GM21526 (cell line): ENCODE data around the gene BBS1.
A peak's percentile ranks its signal among the peaks of the same experiment; 100 is the strongest.
"Not testable (repeated sequence)": the region's sequence is repeated elsewhere in the genome, so short reads cannot be mapped to it uniquely, and the experiment has no call there.

Experiments used
- ATAC-seq: cut with Tn5 transposase; IDR thresholded peaks from one replicate; pipeline ENCODE4 v1.9.1; 2021; ENCODE audit warnings: moderate library complexity; ENCODE audit not compliant: unreplicated experiment, low FRiP score

Gene BBS1

GRCh38 chr11:66510990-66511339 lies 530 bp downstream of the BBS1 start:
- no peak for ATAC-seq

- no peak for ATAC-seq
Measured at GRCh38 chr11:66523611-66524010, 13.2 kb downstream of the BBS1 start.

DNA sequence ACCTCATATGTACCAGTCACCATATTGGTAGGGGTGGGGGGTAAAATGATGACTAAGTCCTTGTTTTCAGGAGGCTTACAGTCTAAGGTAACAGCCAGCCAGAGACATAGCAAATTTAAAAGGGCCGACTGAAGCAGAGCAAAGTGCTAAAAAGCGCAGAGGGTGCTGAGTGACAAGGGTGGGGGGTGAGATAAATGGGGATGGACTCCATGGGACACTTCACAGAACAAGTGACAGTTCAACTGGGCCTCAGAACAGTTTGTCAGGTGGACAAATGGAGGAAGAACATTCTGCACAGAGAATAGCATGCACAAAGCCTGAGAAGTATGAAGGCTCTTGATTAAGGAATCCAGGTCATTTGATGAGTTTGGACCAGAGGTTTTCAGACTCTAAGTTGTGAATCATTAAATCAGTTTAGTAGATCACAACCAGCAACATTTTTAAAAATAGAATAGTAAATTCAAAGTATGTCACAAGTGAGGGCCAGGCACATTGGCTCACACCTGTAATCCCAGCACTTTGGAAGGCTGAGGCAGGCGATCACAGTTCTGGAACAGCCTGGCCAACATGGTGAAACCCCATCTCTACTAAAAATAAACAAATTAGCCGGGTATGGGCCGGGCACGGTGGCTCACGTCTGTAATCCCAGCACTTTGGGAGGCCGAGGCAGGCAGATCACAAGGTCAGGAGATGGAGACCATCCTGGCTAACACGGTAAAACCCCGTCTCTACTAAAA lies 14.0 kb downstream of the BBS1 start:
- no peak for ATAC-seq

GRCh38 chr11:66529069-66529468 lies 18.6 kb downstream of the BBS1 start:
- no peak for ATAC-seq

GRCh38 chr11:66529655-66530054 lies 19.2 kb downstream of the BBS1 start:
- no peak for ATAC-seq

- ATAC-seq: no peak
Measured at GRCh38 chr11:66530927-66531709, 20.7 kb downstream of the BBS1 start.

DNA sequence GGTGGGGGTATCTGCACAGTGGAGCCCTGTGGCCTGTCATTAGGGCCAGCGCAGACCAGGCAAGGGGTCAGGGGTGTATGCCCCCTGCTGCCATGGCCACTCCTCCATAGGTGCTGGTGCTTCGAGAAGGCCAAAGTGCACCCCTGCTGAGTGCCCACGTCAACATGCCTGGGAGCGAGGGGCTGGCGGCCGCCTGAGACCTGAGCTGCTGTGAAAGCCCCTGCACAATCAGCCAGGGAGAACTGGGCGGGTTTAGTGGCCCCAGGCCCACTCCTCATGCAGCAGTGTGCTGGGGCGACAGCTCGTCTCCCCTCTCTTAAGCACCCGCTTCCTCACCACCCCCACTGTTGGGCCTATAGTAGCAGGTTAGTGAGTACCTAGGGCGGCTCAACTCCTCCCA lies 21.4 kb downstream of the BBS1 start:
- ATAC-seq: no peak

- no peak for ATAC-seq
Measured at GRCh38 chr11:66532784-66533183, 22.3 kb downstream of the BBS1 start.

DNA sequence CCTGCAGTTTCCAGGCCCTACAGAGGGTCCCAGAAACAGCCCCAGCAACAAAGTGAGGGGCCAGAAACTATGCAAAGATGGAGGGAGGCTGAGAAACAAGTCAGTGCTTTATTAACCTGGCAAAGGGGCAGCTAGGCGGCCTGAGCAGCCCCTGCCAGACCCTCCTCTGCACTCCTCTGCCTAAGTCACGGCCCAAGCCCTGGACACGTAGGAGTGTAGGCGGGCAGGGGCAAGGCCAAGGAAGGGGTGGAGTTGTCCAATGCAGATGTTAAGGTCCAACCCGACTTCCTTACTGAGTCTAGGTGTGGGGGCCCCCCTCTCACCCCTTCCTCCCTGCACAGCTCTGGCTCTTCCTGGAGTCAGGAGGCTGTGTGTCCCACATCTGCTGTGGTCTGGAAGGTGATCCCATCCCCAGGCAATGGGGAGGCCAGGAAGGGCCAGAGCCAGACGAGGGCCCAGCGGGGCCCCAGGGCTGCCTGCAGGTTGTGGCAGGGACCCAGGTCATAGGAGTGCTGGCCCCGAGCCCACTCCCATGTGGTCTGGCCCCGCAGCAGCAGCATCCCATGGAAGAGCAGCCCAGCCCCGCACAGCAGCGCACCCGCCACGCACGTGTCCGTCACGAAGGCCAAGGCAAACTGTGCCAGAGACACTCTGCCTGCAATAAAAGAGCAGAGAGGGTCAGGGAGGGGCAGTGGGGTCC lies 28.9 kb downstream of the BBS1 start:
- ATAC-seq: no peak

DNA sequence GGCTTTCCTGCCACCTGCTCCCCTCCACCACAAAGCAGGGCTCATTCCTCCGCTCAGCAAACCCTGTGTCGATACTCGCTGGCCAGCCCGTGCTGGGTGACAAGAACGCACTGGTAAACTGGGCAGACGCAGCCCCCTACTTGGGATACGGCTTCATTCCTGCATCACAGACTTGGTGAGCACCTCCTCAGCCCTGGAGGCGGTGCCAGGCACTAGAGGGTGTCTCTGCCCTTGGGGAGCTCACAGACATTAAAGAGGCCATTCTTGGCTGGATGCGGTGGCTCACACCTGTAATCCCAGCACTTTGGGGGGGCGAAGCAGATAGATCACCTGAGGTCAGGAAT lies 29.4 kb downstream of the BBS1 start:
- no peak for ATAC-seq

DNA sequence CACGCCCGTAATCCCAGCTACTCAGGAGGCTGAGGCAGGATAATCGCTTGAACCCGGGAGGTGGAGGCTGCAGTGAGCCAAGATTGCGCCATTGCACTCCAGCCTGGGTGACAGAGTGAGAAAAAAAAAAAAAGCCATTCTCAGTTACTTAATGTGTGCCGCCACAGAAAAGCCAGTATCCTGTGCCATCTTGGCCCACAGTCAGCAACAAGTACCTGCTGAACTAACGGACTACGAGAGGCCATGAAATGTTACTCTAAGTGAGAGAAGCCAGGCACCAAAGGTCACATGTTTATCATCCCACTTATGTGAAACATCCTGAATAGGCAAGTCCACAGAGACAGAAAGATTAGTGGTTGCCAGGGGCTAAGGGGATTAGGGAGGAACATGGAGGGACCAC lies 30.2 kb downstream of the BBS1 start:
- not testable (repeated sequence) for ATAC-seq

- no peak for ATAC-seq
Measured at GRCh38 chr11:66541892-66542291, 31.5 kb downstream of the BBS1 start.

DNA sequence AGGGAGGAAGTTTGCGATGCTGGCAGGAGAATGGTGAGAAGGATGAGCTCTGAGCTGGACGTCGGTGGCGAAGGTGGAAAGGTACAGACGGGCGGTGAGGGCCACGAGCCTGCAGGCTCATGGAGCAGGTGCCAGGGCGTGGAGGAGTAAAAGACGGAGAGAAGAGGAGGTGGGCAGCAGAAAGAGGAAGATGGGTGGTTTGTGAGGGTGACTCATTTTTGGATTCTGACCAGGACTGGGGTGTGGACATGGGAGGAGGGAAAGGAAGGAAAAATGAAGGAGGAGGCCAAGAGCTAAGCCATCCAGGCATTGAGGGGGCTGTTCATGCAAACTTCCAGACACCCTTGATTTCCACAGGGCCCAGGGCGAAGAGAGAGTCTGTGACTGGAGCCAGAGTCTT lies 31.9 kb downstream of the BBS1 start:
- ATAC-seq: no peak

- no peak for ATAC-seq
Measured at GRCh38 chr11:66543263-66544107, 33.0 kb downstream of the BBS1 start.

DNA sequence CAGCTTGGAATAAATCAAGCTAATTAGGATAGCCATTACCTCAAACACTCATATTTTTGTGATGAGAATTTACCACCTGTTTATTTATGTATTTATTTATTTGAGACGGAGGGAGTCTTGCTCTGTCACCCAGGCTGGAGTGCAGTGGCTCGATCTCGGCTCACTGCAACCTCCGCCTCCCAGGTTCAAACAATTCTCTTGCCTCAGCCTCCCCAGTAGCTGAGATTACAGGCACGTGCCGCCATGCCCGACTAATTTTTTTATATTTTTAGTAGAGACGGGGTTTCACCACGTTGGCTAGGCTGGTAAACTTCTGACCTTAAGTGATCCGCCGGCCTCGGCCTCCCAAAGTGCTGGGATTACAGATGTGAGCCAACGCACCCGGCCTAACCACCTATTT lies 34.5 kb downstream of the BBS1 start:
- not testable (repeated sequence) for ATAC-seq

GRCh38 chr11:66545701-66546367 lies 35.4 kb downstream of the BBS1 start, which contains the start of gene ZDHHC24:
TSS of gene ZDHHC24 (minus strand) at chr11:66546048. CDS start at chr11:66546003, 45 bp downstream.
- ATAC-seq: peak; percentile 81

DNA sequence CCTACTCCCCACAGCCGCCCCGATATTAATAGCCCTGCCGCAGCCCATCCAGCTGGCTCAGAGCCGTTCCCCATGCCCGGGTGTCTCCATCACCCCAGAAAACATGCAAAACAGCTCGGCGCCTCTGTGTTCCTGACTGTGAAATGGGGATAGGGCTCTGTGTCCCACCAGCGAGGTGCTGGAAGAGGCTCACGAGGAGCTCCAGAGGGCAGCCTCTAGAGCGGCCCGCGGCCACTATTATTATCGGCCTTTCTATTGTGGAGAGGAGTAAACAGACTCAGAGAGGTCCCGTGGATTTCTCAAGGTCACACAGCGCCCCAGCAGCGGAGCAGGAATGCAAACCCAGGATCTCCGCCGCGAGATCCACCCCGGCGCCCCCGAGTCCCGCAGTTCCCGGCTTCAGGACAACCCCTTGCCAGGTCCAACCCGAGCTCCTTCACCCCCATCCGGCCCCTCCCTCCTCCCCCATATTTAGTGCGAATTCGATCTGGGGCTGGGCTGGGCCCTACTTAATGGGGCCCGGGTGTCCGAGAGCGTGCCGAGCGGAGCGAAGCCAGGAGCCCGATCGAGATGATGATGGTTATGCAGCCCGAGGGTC lies 36.0 kb downstream of the BBS1 start, which contains the start of gene ACTN3:
ACTN3 (plus strand) TSS at position 536 of the 598 bp plus-strand sequence; CDS start at position 571, 35 bp downstream.
- ATAC-seq: no peak

- ATAC-seq: no peak
Measured at GRCh38 chr11:66546966-66547661, 36.7 kb downstream of the BBS1 start.

- ATAC-seq: no peak
Measured at GRCh38 chr11:66547662-66548009, 37.2 kb downstream of the BBS1 start.
